Occipital lobe (tissue), 2 donors: ENCODE results near the gene ATG14. TPM values are rescaled to one million over a fixed set of nuclear protein-coding genes. Genes with fewer than 3 reads are reported as not detected.
"Not testable (repeated sequence)": the region's sequence is repeated elsewhere in the genome, so short reads cannot be mapped to it uniquely, and the experiment has no call there.

Source experiments
- DNase-seq: peaks from one replicate; lab custom pipeline; 2025; lab: John Stamatoyannopoulos, UW
- total RNA-seq: library from RNA; depleted of rRNA; stranded (reverse); fragments of >200 nt; gene quantifications from one replicate; pipeline ENCODE4 v1.2.3, GENCODE V29; 2014

ATG14 gene
- total RNA-seq, 1 donor from 2014 or later: 22.6 TPM

DNA sequence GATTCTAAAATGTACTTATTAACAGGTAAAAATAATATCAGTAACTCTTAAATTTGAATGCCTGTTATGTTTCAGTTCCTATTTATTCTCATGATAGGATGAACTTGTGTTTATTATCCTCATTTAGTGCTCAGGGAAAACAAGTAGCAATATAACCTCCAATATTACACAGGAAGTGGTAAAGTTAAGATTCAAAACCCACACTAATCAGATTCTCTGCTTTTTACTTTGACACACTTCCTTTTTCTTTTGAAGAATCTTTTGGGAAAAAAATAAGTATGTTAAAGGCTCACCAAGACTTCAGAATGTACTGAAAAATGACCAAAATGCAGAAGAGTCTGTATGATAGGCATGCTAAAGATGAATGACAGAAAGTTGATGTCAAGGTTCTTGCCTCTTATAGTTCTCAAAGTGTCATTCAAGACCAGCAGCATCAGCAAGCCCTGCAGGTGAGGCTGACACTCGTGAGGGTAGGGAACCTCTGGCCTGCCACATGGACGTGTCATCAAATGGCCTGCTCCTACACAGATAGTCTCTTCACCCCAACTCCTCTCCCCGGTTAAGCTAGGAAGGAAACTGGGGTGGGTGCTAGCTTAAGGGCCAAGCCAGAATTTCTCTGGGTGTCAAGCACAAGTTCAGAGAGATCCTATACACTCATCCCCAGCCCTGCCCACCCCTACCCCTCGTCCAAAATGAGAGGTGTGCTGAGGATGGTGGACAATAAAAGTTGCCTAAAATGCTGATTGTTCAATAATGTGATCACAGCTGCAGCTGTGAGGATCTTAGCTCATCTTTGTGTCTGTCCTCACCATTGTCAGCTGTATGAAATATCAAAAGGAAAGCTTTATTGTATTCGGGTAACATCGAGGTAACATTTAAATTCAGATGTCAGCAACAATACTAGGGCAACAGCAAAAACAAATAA is 22.5 kb upstream of the ATG14 start:
- DNase-seq: no peak

DNA sequence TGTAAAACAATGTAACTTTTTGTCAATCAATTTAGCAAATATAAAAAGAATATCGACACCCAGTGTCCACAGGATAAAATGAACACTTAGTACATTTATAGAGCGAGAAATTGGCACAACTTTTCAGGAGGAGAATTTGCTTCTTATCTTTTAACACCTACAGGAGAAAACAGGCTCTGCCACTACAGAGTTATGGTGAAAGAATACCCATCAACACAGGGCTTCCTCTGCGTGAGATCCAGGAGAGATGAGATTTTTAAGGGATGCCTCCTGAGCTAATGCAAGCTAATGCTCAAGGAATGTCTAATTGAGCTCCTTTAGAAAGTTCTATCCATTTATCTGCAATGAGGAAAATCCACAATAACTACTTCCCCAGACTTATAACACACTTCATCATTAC is 21.0 kb upstream of the ATG14 start:
- DNase-seq: no peak

DNA sequence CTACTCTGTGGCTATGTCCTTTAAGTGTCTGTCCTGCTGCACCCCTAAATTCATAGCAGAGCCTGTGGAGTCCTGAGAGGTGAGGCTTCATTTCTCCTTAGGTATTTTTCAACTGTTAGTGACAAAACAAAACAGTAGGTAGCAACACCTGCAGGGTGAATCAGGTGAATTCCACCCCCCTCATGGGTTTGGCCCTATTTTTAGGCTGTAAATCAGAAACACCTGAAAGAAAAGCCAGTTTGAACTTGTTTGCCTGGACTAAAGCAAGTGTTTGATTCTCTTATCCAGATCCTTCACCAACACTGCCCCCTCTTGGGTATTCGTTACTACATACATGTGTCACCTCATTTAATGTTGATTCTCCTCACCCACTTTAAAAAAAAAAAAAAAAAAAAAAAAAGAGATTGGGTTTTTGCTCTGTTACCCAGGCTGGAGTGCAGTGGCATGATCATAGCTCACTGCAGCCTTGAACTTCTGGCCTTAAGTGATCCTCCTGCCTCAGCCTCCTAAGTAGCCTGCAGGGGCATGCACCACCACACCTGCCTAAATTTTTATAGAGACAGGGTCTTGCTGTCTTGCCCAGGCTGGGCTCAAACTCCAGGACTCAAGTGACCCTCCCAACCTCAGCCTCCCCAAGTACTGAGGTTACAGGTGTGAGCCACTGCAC is 18.5 kb upstream of the ATG14 start:
- DNase-seq: no peak

DNA sequence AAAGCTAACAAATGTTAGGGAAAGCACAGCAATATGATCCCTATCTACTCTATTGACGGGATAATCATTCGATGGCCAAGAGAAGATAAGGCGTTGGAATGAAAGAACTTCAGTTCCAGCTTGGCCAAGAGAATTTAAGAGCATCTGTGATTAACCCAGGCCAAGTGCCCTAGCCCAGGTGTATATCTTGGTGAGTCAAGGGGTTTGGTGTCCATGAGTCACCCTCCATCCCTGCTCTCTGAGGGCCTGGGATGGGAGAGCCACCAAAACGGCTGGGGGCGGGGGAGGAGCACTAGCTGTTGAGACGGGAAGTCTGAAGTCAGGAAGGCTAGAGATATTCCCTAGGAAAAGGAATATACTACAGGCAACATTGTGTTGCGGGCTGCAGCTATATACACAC is 15.8 kb upstream of the ATG14 start:
- no peak for DNase-seq

DNA sequence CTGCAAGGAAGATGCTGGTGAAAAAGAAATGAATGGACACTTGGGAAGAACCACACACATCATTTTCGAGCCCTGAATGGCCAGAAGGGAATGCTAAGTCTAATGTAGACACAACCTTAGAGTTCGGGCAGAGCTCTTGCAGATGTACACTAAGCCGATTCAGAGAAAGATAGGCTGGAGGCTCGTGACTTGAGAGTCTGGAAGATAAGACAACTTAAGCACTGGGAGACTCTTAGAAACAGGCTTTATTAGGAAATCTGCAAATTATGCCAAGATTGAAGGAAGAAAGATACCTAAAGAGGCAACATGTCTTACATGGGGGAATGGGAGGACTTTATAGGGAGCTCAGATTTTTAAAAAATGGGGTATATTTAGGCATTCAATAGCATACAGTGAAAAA is 15.3 kb upstream of the ATG14 start:
- no peak for DNase-seq

- no peak for DNase-seq
Observed at GRCh38 chr14:55425091-55425490, 13.5 kb upstream of the ATG14 start.

DNA sequence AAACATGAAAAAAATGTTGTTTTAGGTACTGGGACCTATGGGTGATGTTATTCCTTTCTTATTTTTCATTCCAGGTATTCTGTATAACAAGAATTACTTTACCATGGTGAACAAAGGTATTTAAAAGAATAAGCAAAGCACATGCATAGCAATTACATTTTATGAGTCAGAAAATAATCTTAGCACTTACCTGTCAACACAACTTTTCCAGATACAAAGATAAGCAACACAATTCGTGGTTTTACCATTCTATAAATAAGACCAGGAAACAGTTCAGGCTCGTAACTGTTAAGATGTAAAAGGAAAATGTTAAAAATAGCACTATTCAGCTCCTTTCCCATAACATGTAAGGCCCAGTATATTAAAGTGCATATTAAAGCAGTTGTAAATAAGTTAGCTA is 12.3 kb upstream of the ATG14 start:
- DNase-seq: no peak

DNA sequence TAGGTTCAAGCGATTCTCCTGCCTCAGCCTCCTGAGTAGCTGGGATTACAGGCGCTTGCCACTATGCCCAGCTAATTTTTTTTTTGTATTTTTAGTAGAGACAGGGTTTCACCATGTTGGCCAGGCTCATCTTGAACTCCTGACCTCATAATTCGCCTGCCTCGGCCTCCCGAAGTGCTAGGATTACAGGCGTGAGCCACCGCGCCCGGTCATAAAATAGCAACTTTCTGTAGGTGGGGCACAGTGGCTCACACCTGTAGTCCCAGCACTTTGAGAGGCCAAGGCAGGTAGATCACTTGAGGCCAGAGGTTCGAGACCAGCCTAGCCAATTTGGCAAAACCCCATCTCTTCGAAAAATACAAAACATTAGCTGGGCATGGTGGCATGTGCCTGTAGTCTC is 10.7 kb upstream of the ATG14 start:
- DNase-seq: not testable (repeated sequence)

GRCh38 chr14:55419663-55420062 is 8.0 kb upstream of the ATG14 start:
- DNase-seq: no peak

DNA sequence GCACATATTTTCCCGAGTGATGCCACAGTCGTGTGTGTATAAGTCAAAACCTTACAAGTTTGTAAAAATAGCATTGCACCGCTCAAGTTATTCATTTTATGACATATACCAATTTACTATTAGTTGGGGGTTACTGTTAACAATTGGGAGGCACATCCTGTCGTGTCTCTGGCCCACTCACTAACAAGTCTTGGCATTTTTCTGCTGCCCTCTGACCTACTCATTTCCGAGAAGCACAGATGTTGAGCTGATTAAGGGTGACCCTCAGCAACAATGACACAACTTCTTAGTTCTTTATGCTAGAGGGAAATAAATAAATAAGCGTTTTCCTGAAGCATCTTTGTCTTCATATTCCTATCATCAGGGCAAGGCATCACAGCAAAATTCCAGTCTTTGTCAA is 6.8 kb upstream of the ATG14 start:
- no peak for DNase-seq

DNA sequence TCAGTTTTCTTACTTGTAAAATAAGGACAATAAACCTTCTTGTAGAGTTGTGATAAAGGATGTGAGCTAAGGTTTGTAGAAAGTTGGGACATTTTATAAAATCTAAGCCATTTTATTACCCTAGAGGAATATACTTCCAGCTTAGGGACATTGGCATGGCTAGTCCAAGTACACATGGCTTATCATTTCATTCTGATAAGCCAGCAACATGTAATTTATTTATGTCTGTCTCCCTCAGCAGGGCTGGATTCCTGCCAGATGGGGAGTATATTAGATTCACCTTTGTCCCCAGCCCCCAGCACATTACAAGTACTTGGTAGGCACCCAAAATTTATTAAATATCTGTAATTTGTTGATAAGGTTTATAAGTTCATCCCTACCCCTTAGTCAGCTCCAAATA is 6.3 kb upstream of the ATG14 start:
- no peak for DNase-seq

DNA sequence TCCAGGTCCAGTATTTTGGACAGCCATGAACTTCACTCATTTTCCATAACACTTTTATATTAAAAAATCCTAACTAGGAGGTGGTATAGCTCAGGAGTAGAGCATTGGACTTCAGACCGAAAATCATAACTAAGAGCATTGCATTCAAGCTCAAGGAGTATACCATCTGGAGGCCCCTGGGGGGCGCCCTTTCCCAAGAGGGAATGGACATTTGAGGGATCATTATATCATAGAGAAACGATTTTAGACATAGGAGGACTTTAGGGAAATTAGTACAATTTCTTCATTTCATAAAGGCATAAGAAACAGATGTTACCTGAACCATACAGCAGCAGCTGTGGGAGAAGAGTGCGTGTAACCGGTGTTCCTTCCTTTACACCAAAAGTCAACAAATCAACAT is 5.2 kb upstream of the ATG14 start:
- no peak for DNase-seq

DNA sequence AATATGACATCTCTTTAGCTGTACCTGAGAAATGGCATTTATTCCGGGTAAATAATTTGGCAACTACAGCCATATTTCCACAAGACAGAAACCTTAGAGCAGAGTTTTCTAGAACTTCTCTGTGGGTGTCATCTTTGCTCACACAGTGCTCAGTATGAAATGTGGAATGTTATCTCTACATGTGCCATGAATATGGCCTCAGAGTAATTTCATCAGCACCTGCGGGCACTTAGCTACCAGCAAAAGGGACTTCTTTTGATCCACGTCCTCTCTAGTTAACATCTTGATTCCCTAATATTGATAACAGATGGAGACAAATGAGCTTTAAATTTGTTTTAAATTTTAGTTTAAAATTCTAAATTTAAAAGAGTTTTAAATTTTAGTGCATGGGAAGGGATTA is 2.9 kb upstream of the ATG14 start:
- DNase-seq: no peak

DNA sequence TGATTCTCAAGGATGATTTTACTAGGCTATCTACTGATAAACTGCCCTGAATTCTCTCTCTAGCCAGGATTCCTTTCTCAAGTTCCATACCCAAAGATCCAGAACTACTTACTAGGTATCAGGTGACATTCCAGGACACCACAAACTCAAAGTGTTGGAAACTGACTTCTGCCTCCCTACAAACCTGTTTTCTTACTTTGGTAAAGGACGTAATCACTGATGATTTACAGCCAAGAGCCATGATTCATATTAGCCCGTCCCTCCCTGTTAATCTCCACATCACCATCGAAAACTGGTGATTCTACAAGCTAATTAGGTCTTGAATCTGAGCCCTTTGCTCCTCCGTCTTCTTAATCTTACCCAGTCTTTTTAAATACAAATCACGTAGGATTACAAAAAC is 1.0 kb upstream of the ATG14 start:
- no peak for DNase-seq

- DNase-seq: no peak
Observed at GRCh38 chr14:55410876-55411275, 754 bp downstream of the ATG14 start.

GRCh38 chr14:55404173-55404854 is 7.3 kb downstream of the ATG14 start:
- no peak for DNase-seq

- DNase-seq: no peak
Observed at GRCh38 chr14:55401751-55402150, 9.9 kb downstream of the ATG14 start.

DNA sequence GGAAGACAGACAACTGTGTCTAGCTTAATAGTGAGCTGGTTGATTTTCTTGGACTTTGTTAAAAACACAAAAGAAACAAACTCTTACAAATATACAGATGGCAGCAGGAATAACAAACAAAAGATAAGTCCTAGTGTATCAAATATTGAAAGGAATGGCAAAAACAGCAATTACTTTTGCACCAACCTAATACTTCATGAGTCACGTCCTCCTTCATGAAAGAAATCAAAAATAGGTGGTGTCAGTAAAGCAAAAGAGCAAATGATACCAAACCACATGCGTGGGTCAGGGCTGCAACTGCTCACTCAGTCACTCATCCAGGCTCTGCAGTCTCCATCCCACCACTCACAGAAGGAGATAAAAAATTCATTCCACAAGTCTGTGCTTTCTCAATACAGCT is 11.8 kb downstream of the ATG14 start:
- no peak for DNase-seq

GRCh38 chr14:55399183-55399582 is 12.4 kb downstream of the ATG14 start:
- no peak for DNase-seq

DNA sequence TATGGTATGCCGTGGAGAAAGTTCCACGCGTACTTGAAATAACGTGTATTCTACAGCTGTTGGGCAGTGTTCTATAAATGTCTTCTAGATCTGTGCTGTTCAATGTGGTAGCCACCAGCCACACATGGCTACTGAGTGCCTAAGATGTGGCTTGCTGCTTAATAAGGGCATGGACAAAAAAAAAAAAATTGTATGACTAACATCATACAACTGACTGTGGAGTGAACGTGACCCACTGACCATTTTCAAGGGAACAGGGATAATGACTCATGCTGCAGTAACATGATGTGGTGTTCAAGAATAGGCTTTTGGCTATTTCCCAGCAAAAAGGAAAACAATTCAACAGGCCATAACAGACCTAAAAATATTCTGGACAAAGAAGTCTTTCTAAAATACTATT is 13.0 kb downstream of the ATG14 start:
- no peak for DNase-seq

- DNase-seq: no peak
Observed at GRCh38 chr14:55389330-55389729, 22.3 kb downstream of the ATG14 start.

- no peak for DNase-seq
Observed at GRCh38 chr14:55388160-55388559, 23.5 kb downstream of the ATG14 start.
